HG03378 (cell line): ENCODE measurements around the gene S100PBP.
"Not testable (repeated sequence)": the region's sequence is repeated elsewhere in the genome, so short reads cannot be mapped to it uniquely, and the experiment has no call there.

ENCODE experiments used
- ATAC-seq: cut with Tn5 transposase; IDR thresholded peaks from one replicate; pipeline ENCODE4 v1.9.1; 2021; ENCODE audit warnings: mild to moderate bottlenecking, moderate library complexity; ENCODE audit not compliant: unreplicated experiment

Gene S100PBP

DNA sequence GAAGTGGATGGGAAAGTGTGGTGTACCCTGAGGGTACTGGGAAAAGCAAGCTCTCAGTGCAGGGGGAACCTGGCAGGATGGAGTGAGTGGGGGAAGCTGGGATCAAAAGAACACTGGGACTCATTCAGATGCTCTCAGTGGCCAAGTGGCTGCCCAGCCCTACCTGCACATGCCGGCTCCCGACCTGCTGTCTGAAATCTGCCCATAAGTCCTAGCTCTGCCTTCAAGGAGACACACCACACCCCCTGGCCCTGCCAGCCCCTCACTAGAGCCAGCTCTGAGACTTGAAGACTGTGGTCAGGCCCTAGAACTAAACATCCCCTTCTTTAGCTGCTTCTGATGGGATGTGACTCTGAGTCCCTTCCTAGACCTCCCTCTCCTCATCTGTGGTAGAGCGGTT lies 81.5 kb downstream of the S100PBP start:
- no peak for ATAC-seq

DNA sequence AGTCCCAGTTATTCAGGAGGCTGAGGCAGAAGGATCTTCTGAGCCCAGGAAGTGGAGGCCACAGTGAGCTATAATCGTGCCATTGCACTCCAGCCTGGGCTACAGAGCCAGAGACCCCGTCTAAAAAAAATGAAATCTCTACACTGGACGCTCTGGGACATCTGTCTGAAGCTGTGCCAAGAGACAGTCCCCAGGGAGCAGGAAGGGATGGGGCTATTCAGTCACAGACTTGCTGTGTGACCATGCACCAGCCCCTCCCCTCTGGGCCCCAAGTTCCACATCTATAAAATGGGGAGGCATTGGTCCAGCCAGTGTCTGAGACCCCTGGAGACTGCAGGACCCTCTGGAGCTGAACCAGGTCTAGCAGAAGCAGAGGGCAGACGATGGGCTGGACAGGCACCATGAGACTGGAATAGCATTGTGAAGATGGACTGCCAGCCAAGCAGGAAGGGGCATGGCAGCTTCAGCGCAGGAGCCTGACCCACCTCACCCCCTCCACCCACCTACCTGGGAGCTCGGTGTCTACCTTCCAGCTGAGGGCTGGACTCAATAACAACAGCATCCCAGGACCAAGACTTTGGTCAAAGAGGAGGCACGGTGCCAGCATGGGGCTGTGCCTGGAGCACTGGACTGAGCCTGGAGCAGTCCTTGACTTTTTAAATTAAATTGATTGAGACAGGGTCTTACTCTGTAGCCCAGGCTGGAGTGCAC lies 82.3 kb downstream of the S100PBP start:
- ATAC-seq: no peak

- no peak for ATAC-seq
Measured at GRCh38 chr1:32900371-32900955, 83.0 kb downstream of the S100PBP start.

DNA sequence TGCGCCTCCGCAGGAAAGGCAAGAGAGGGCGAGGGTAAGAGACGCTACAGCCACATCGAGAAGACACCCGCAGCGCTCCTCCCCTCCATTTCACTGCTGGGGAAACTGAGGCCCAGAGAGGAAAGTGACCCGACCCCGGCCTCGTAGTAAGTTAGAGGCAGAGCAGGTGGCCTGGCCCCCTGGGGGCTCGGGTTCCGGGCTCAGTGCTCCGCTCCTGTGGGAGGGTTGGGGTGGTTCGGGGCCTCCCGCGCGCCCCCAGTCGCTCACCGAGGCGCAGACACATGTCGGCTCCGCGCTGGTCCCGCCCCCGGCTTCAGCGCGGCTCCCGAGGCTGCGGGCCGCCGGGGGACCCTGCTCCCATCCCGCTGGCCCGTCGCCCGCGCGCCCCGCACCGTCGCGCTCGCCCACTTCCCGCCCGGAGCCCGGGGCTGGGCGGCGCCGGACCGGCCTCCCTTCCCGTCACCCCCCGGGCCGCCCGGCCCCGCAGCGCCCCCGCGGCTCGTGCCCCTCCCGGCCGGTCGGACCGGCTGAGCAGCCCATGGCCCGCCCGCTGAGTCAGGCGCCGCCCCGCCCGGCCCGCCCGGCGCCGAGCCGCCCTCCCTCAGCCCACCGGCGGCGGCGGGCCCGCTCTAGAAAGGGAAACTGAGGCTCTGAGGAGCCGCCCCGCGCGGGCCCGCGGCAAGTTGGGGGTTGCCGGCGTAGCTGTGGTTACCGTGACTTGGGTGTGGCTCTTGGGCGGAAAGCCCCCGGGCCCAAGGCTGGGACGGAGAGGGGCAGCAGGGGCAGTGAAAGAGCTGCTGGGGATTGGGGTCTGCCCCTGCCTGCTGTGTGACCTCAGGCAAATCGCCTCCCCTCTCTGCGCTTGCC lies 83.7 kb downstream of the S100PBP start, which contains the start of gene TMEM54:
TSS of gene TMEM54 (minus strand) at position 434 of the 867 bp plus-strand sequence. CDS start at position 283, 151 bp downstream.
- no peak for ATAC-seq

- no peak for ATAC-seq
Measured at GRCh38 chr1:32901823-32902534, 84.5 kb downstream of the S100PBP start.

DNA sequence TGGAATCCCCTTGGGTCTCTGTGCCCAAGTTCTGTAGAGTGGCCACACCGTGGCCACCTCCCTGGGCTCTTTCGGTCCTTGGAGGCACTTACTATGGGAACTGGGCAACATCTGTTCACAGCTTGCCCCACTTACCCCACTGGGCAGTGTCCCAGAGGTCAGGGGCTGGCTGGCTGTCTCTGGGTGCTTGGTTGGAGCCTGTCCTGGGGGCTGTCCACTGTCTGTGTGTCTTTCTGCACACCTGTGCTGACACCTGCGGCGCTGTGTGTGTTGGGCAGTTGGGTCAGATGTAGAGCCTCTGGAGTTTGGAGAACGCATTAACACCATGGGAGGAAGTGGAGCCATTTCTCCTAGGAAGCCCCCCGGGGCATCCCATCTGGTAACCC lies 85.1 kb downstream of the S100PBP start:
- ATAC-seq: no peak

DNA sequence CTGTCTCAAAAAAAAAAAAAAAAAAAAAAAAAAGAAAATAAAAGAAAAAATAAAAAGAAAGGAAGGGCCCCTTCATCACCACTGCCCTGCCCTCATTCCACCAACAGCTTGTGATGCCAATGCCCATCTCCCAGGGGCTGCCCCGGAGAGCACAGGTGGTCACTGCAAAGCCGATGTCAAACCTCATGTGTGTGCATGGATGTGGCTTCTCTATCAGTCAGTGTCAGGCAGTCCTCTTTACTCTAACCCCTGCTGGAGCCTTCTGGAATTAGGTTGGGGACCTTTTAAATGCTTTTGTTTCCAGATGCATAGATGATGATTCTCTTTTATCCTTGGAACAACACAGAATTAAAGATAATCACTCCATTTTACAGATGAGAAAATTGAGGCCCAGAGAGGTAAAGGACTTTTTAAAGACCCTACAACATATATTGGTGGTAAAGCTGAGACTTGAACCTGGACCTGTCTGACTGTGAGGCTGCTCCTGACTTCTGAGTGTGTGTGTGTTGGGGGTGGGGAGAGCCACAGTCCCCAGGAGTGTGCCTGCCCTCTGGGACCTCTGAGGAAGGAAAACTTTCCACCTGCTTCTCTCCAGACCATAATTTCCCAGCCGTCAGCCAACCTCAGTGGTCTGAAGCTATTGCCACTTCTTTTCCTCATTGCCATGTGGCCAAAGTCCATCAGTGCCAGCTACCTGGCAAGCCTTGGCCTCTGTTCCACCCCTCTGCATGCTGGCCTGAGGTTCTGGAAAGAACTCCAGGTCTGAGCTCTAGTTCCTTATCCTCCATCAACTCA lies 86.7 kb downstream of the S100PBP start:
- no peak for ATAC-seq

DNA sequence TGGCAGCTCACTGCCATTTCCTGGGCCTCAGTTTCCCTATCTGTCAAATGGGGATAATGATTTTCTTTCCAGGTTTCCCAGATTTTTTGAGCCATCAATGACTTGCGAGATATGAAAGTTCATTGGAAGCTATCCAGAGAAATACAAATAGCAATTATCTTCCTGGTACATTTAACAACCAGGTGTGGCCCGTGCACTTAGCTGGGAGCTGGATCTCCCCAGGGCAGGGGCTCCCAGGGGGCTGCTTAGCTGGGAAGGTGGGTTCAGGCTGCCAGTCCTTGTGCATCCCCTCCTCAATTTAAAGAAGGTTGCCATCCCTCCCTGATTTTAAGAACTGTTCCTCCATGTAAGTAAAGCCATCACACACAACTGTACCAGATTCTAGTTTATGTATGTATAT lies 87.3 kb downstream of the S100PBP start:
- no peak for ATAC-seq

DNA sequence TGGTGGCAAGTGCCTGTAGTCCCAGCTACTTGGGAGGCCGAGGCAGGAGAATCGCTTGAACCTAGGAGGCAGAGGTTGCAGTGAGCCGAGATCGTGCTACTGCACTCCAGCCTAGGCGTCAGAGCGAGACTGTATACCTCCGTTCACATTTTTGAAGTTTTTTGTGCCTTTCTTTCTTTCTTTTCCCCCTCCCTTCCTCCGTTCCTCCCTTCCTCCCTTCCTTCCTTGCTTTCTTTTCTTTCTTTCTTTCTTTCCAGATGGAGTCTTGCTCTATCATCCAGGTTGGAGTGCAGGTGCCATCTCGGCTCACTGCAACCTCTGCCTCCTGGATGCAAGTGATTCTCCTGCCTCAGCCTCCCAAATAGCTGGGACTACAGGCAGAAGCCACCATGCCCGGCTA lies 88.1 kb downstream of the S100PBP start:
- ATAC-seq: not testable (repeated sequence)

- no peak for ATAC-seq
Measured at GRCh38 chr1:32906654-32907053, 89.2 kb downstream of the S100PBP start.

DNA sequence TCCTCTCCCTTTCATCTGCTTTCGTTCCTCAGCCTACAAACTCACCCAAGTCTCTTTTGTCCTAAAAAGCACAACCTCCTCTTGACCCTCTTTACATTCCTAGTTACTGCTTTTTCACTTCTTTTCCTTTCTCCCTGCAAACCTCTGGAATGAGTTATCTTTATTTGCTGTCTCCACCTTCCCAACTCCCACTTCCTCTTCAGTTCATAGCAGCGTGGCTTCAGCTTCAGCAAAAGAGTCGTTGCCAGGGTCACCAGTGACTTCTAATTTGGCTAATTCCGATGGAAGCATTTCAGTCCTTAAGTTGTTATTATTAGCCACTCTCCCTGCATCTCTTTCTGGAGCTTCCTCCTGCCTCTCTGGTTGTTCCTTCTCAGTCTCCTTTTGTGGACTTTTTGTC lies 90.0 kb downstream of the S100PBP start:
- no peak for ATAC-seq
